Right renal pelvis (tissue), 4 donors: ENCODE measurements around the gene BDKRB2. TPM values are rescaled to one million over a fixed set of nuclear protein-coding genes. Genes with fewer than 3 reads are reported as not detected.

Experiments
- DNase-seq, 4 donors: peaks; one replicate each; pipeline ENCODE4 v3.0.0-alpha.2; 2013; ENCODE audit warnings: low read depth in 4 of 4, low spot score in 3 of 4, missing footprints in 1 of 4
- polyA plus RNA-seq, 4 donors: library from polyadenylated mRNA; unstranded; fragments of 120-200 nt; gene quantifications; one replicate each; pipeline ENCODE4 v1.2.1, GENCODE V29; 2013; ENCODE audit not compliant: insufficient read length in 4 of 4

The BDKRB2 gene
- polyA plus RNA-seq, 4 donors, result 3.2 to 3.7 (median 3.3) TPM

DNA sequence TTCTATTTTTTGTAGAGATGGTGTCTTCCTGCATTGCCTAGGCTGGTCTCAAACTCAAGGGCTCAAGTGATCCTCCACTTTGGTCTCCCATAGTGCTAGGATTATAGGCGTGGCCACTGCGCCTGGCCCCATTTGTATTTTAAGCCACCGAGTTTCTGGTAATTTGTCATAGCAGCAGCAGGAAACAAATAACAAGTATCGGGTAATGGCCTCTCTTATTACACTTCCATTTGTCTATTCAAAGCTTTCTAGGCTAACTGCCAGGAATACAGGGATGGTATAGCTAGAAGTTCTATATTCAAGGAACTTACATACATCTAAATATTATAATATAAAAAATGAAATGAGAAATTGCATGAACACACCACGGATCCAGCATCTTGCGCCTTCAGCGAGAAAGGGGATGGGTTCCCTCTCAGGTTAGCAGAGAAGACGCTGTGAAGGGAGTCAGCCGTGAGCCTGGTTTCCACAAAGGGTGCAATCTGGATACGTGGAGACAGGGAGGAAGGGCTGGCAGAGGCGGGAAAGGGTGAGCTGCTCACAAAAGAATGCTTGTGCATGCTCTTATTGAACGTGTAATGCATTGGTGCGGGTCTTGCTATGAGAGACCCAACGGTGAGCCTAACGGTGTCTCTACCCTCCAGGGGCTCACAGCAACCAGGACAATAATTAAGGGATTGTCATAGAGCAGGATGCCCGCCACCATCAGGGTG is 60.9 kb downstream of the BDKRB2 start:
- no peak for DNase-seq

GRCh38 chr14:96267336-96267735 is 62.7 kb downstream of the BDKRB2 start:
- DNase-seq, result no peak

GRCh38 chr14:96267916-96268315 is 63.3 kb downstream of the BDKRB2 start:
- no peak for DNase-seq

DNA sequence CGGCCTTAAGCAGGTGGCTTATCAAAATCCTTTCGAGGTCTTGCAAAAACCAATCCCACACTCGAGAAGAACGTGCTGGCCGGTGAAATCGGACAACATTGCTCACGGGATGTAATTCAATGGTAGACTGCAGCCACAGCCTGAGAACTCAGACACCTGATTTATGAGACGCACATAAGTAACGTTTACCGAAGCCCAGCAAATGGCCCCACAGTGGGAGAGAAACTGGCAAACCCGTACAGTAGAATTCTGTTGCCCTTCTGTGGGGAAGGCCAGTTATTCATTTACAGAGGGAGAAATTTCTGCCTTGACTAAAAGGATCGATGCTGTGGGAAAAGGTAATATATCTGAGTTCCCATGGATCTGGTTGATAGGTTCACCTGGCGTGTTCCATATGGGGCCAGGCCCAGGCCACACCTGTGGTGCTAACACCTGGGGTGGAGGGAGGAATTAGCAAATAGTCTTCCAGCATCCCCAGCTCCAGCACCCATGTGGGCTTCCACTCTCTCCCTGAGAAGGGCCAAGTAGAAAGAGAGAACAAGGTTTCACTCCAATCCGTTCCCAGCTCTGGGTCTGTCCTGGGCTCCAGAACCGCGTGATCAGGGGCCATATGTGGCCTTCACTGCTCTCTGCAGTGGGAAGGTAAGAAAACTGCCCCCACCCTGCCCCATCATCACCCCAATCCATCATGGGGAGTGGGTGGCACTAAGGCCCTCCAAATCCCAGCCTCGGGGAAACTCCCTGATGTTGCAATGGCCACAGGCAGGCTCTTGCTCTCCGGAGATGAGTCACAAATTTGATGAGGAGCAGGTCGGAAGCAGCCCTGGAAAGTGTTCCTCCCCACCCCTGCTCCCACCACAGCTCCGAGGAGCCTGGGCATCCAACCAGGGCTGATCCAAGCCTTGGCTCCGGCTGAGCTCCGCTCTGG is 64.1 kb downstream of the BDKRB2 start:
- DNase-seq, result peak in 1 of 4 donors; percentile 22

DNA sequence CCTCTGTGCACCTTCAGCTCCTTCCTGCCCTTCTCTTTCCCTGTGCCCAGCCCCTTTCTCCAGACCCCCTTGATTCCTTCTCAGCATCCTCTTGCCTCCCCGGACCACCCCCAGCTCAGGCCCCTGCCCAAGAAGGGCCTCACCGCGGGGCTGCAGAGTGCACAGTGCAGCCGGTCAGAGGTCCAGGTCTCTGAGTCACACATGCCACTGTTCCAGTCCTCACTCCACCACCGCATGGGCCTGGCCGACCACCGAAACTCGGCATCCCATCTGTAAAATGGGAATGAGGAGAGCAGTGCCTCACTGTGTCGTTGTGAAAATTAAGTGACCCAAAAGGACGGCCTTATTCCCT is 64.7 kb downstream of the BDKRB2 start:
- no peak for DNase-seq

GRCh38 chr14:96270565-96271420 is 66.2 kb downstream of the BDKRB2 start:
- no peak for DNase-seq

DNA sequence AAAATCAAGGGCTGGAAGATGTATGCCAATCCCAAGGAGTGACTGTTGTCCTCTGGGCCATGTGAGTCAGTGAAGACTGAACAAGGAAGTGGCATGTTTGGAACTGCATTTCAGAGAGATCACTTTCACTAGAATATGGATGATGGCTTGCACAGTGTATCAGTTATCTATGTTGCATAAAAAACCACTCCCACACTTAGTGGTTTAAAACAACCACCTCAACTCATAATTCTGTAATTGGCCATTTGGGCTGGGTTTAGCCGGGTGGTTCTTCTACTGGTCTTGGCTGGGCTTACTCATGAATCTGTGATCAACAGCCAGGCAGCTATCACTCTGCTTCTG is 66.8 kb downstream of the BDKRB2 start:
- DNase-seq, result no peak

- DNase-seq, result no peak
Observed at GRCh38 chr14:96272777-96273473, 68.3 kb downstream of the BDKRB2 start.

DNA sequence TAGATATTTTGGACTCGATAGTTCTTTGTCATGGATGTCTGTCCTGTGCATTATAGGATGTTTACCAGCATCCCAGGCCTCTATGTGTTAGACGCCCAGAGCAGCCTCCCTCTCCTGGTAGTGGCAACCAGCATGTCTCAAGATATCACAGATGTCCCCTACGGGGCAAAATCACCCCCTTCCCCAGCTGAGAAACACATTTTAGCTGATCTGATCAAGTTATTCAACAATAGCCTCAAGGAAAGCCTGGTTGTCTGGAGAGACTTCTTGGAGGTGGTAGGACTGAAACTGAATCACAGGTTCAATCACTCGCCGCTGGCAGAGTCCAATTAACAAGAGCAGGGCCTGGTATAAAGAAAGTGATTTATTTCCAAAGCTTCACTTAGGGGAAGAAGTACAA is 69.0 kb downstream of the BDKRB2 start:
- DNase-seq, result no peak

DNA sequence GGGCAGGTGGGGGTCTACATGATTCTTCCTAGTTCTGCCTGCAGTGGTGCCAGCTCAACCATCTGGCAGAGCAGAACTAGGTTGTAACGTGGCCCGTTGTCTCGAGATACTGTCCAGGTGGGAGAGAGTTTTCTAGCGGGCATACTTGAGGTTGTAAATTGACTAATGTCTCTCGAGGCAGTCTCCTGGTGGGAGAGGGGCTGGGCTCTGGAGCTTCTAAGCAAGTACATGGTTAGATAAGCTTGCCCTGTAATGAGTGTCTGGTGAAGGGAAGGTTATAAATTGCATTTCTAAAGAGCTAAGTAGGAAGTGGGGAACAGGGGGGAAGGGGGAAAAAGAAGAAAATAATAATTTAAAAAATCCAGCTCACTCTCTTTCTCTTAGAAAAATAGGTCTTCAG is 69.5 kb downstream of the BDKRB2 start:
- DNase-seq, result no peak

DNA sequence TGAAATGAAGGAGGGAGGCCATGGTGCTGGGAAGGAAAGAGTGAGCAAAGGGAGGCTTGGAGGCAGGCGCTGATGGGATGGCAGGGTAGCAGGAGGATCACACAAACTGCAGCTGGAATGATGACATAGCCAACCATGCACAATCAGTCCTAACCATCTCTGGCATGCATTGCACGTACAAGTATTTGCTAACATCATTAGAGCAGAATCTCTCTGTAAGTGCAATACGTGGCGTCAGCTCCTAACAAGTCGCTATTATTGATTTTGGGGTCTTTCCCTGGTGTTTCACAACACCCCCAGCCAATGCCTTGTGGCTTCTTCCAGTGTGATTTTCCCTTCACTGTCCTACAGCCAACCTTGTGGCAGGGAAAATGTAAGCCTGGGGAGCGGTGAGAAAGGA is 69.9 kb downstream of the BDKRB2 start:
- no peak for DNase-seq

DNA sequence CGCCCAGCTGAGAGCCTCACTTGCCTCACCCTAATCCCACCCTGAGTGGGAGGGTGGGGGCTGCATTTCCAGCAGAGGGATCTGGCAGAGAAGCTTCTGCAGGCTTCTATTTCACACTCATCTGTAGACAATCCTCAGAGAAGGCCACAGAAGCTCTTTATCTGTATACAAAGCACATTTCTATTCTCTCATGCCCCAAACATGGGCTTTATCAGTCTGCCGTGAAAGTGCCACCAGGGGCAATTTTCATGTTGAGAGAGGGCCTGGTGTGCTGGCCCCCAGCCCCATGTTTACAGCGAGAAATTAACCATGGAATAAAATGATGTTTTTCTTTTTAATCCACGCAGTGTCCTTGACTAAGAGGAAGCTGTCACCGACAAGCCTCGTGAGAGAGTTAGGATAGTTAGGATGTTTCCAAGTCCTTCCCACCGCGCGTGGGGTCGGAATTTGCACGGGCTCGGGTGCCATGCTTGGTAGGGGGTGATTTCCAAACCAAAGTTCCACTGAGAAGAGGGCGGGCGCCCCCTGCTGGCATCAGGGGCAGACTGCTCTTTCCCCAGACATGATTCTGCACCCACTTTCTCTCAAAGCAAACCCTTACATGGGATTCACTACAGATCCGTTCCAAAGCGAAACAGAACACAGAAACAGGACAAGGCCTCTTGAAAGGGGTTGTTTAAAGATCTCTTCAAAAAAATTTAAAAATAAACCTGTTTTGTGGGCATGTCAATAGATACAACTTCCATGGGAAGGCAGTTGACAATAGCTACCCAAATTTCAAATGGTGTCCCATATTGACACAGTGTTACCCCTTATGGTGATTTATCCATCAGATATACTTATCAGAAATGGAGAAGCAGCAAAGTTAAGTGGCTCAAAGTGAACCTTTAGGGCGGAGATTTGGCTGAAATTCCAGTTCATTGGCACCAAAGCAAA is 70.8 kb downstream of the BDKRB2 start:
- DNase-seq, result peak in 3 of 4 donors; percentile 33 to 50 (median 47)

DNA sequence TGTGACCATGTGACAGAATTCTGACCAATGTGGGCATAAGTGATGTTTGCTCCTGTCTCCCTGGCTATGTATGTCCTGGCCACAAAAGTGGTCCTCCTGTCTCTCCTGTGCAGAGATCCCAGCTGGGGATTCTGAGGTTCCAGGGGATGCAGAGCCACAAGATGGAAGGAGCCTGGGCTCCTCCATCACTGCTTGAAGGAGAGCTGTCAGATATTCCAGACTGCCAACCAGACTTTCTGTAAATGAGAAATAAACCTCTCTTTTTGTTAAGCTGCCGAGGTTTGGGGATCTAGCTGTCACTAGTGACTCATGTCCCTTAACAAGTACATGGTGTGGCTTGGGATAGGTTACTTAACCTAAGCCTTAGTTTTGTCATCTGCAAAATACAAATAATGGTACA is 73.3 kb downstream of the BDKRB2 start:
- no peak for DNase-seq

DNA sequence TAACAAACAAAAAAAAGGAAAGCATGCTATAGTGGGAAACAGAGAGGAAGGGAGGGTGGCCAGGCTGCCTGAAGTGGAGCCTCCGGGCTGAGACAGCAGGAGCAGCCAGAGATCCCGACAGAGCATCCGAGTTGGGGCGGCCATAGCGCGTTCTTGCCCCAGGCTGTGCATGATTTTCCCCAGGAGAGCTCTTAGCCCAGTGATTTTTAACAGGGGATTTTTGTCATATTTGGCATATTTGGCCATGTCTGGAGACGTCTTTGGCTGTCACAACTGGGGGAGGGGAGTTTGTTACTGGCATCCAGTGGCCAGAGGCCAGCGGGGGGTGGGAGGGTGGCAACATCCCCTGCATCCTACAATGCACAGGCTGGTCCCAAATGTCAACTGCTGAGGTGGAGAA is 74.9 kb downstream of the BDKRB2 start:
- DNase-seq, result no peak

- no peak for DNase-seq
Observed at GRCh38 chr14:96280104-96280503, 75.5 kb downstream of the BDKRB2 start.

DNA sequence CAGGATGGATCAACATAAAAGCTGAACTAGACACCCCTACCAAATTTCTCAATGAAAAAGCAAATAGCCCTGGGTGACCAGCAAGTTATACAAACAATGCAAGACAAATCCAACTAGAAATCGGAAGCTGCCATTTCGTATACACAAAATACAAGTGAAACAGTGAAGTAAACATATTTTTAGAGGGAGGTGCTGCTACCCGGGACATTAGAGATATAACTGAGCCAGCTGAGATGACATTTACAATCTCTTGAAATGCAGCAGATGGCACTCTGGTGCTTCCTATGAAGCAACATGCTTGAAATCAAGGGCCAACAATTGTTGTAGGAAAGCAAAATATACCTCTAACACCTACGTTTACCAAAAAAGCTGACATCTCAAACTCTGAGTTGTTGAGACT is 76.8 kb downstream of the BDKRB2 start:
- no peak for DNase-seq

GRCh38 chr14:96284008-96284407 is 79.4 kb downstream of the BDKRB2 start:
- no peak for DNase-seq

DNA sequence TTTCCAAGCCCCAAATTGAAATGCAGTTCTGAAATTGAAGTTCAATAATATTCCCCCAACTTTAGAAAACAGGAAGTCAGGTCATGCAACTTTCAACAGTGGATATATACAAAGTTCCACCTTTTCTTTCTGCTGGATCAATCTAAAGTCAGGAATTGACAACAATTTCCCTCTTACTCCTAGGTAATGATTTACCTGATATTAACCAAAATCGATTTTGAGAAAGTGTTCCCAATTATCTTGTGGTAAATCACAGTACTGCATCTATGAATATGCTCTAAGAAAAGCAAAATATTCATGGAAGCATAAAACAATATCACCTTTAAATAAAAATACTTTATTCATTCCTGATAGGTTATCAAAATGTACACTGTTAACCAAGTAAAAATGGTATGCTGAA is 79.8 kb downstream of the BDKRB2 start:
- DNase-seq, result no peak

- DNase-seq, result no peak
Observed at GRCh38 chr14:96285667-96286066, 81.0 kb downstream of the BDKRB2 start.
